Measurements from ENCODE around the gene SMAP1. TPM values are rescaled to one million over a fixed set of nuclear protein-coding genes. Genes with fewer than 3 reads are reported as not detected.

The SMAP1 gene
- polyA plus RNA-seq, 3 donors, result 12.6 to 22.1 (median 20.3) TPM

GRCh38 chr6:70669133-70669532 is 1.4 kb downstream of the SMAP1 start:
- no peak overlapping the region for H3K27ac ChIP-seq (ENCODE audit: low read depth in 1 of 2, low read length in 2 of 2)
- no peak overlapping the region for H3K9ac ChIP-seq (ENCODE audit: insufficient read depth, low read length, poor library complexity, severe bottlenecking)
- Mint-ChIP-seq H3K9me3 (peaks cover 0 to 3% (median 0%) of the 10 kb centered on the region in 7 donors), H3K36me3 (peaks cover 8 to 10% of the 10 kb centered on the region in 2 donors), H3K4me3 (peak overlapping the region; percentile 89 to 90), H3K4me1 (peaks cover 48% of the 10 kb centered on the region), H3K27ac (peak overlapping the region in 1 of 7 donors; percentile 84), H3K27me3 (ENCODE audit: low read depth in 3 of 3) (peaks cover 0 to 1% (median 0%) of the 10 kb centered on the region in 3 donors)
- WGBS (ENCODE audit: insufficient coverage), result no CpG with 5 or more reads among the region's 4 CpGs
- no peak for DNase-seq
- intact Hi-C loops (cut with micrococcal nuclease), result no loop called here
- H3K4me1 ChIP-seq (ENCODE audit: control insufficient read depth in 1 of 2, insufficient read depth in 2 of 2, low read length in 2 of 2), result peaks cover 25 to 27% of the 10 kb centered on the region in 2 donors
- no peaks in the 10 kb centered on the region for H3K9me3 ChIP-seq (replicated peaks in 1 of 2; ENCODE audit: control insufficient read depth in 1 of 2, insufficient read depth in 1 of 2, low read length in 2 of 2)
- H3K4me2 ChIP-seq (replicated peaks; ENCODE audit: extremely low read depth, low read length, poor library complexity, severe bottlenecking), result peak overlapping the region; percentile 74
- H2AFZ ChIP-seq (ENCODE audit: insufficient read depth, low read depth, low read length, poor library complexity, severe bottlenecking), result no peak overlapping the region
- H3K27me3 ChIP-seq (ENCODE audit: control insufficient read depth in 2 of 2, insufficient read depth in 2 of 2, low read length in 2 of 2), result no peaks in the 10 kb centered on the region
- peaks cover 53% of the 10 kb centered on the region for H4K20me1 ChIP-seq (ENCODE audit: insufficient read depth, low read length)
- H3K36me3 ChIP-seq (replicated peaks in 1 of 2; ENCODE audit: control insufficient read depth in 1 of 2, insufficient read depth in 2 of 2, low read length in 2 of 2), result peaks cover 0 to 8% of the 10 kb centered on the region in 2 donors
- peak overlapping the region in 1 of 3 experiments; percentile 84 for H3K4me3 ChIP-seq (replicated peaks in 1 of 3; ENCODE audit: low read depth in 2 of 3, low read length in 3 of 3)
- peaks cover 61% of the 10 kb centered on the region for H3K79me2 ChIP-seq (ENCODE audit: insufficient read depth, low read length)
- TF ChIP-seq CTCF (IDR thresholded peaks at IDR 0.05), result no peak

GRCh38 chr6:70672549-70672948 is 4.9 kb downstream of the SMAP1 start:
- WGBS (ENCODE audit: insufficient coverage), result no CpG with 5 or more reads among the region's 1 CpG
- Histone ChIP-seq H4K20me1 (ENCODE audit: insufficient read depth, low read length) (peaks cover 86% of the 10 kb centered on the region), H3K36me3 (replicated peaks in 1 of 2; ENCODE audit: control insufficient read depth in 1 of 2, insufficient read depth in 2 of 2, low read length in 2 of 2) (peaks cover 0 to 8% of the 10 kb centered on the region in 2 donors), H3K79me2 (ENCODE audit: insufficient read depth, low read length) (peaks cover 90% of the 10 kb centered on the region), H3K27me3 (ENCODE audit: control insufficient read depth in 2 of 2, insufficient read depth in 2 of 2, low read length in 2 of 2) (no peaks in the 10 kb centered on the region), H3K4me2 (replicated peaks; ENCODE audit: extremely low read depth, low read length, poor library complexity, severe bottlenecking) (no peak overlapping the region), H3K27ac (ENCODE audit: low read depth in 1 of 2, low read length in 2 of 2) (no peak overlapping the region), H3K9ac (ENCODE audit: insufficient read depth, low read length, poor library complexity, severe bottlenecking) (no peak overlapping the region), H2AFZ (ENCODE audit: insufficient read depth, low read depth, low read length, poor library complexity, severe bottlenecking) (no peak overlapping the region), H3K4me1 (ENCODE audit: control insufficient read depth in 1 of 2, insufficient read depth in 2 of 2, low read length in 2 of 2) (peaks cover 13 to 14% of the 10 kb centered on the region in 2 donors), H3K4me3 (replicated peaks in 1 of 3; ENCODE audit: low read depth in 2 of 3, low read length in 3 of 3) (no peak overlapping the region), H3K9me3 (replicated peaks in 1 of 2; ENCODE audit: control insufficient read depth in 1 of 2, insufficient read depth in 1 of 2, low read length in 2 of 2) (no peaks in the 10 kb centered on the region)
- peaks cover 0 to 1% (median 0%) of the 10 kb centered on the region in 3 donors for H3K27me3 Mint-ChIP-seq (ENCODE audit: low read depth in 3 of 3)
- intact Hi-C loops (cut with micrococcal nuclease), result loop anchor here in 1 of 2 donors (10.0 kb wide), 1 partner anchor 258 kb away; the partner anchor contains the start of gene FAM135A
- DNase-seq, result no peak
- peaks cover 35% of the 10 kb centered on the region for H3K4me1 Mint-ChIP-seq
- H3K9me3 Mint-ChIP-seq, result peaks cover 0 to 3% (median 0%) of the 10 kb centered on the region in 7 donors
- H3K36me3 Mint-ChIP-seq, result peaks cover 12 to 15% of the 10 kb centered on the region in 2 donors
- H3K4me3 Mint-ChIP-seq, result no peak overlapping the region
- no peak overlapping the region for H3K27ac Mint-ChIP-seq
- no peak for TF ChIP-seq CTCF (IDR thresholded peaks at IDR 0.05)
